IMR-90 (cell line): ENCODE results near the gene ASAP2. TPM values are rescaled to one million over a fixed set of nuclear protein-coding genes. Genes with fewer than 3 reads are reported as not detected.

Experiments used
- ATAC-seq: fragments of 200-7000 bp; cut with Tn5 transposase; 2 replicates; pipeline ENCODE4 v1.9.1; 2020; ENCODE audit warnings: low read depth, mild to moderate bottlenecking, moderate library complexity
- BruUV-seq: library from RNA; stranded (reverse); fragments of 400-500 nt; replicated peaks from 2 replicates; lab custom pipeline; 2021; lab: Mats Ljungman, UMichigan
- CTCF ChIA-PET: fragments of 300-600 bp; formaldehyde crosslinking; extraction: SDS; loops from one replicate; lab custom pipeline; 2021; ENCODE audit warnings: antibody characterized with exemption; lab: Yijun Ruan, JAX
- POLR2A ChIA-PET: fragments of 300-600 bp; sonication (Branson Sonifier 250); formaldehyde crosslinking; loops from one replicate; lab custom pipeline; 2022; ENCODE audit warnings: antibody characterized with exemption; ENCODE audit not compliant: unreplicated experiment; lab: Charles Lee
- DNase-seq: peaks from one replicate; pipeline ENCODE4 v3.0.0; 2013
- H2AFZ ChIP-seq: replicated peaks from 2 replicates; pipeline ENCODE3; 2013; ENCODE audit warnings: low read length, mild to moderate bottlenecking; ENCODE audit not compliant: poor library complexity
- H2AK5ac ChIP-seq: 2 replicates; pipeline ENCODE4 v1.6.1; 2013; ENCODE audit warnings: low read depth, low read length, inconsistent platforms
- H2AK9ac ChIP-seq: replicated peaks from 2 replicates; pipeline ENCODE3; 2013; ENCODE audit warnings: mild to moderate bottlenecking, low read depth, low read length, moderate library complexity; ENCODE audit not compliant: poor library complexity
- H2BK120ac ChIP-seq: 2 replicates; pipeline ENCODE4 v1.6.1; 2013; ENCODE audit warnings: low read depth, low read length, inconsistent platforms
- H2BK15ac ChIP-seq: 3 replicates; pipeline ENCODE4 v1.6.1; 2013; ENCODE audit warnings: low read depth, low read length, inconsistent platforms
- H2BK20ac ChIP-seq: 2 replicates; pipeline ENCODE4 v1.6.1; 2013; ENCODE audit warnings: low read depth, mild to moderate bottlenecking, inconsistent platforms, low read length, moderate library complexity
- H2BK5ac ChIP-seq: 2 replicates; pipeline ENCODE4 v1.6.1; 2013; ENCODE audit warnings: mild to moderate bottlenecking, low read depth, low read length, inconsistent platforms; ENCODE audit not compliant: poor library complexity, severe bottlenecking
- H3K14ac ChIP-seq: replicated peaks from 2 replicates; pipeline ENCODE4 v1.6.1; 2013; ENCODE audit warnings: low read depth, low read length, inconsistent platforms
- H3K18ac ChIP-seq: 2 replicates; pipeline ENCODE4 v1.6.1; 2013; ENCODE audit warnings: low read depth, low read length, control low read depth
- H3K23ac ChIP-seq: 2 replicates; pipeline ENCODE4 v1.6.1; 2013; ENCODE audit warnings: low read depth, low read length, inconsistent platforms
- H3K27ac ChIP-seq: 2 replicates; pipeline ENCODE4 v1.5.1; 2013; ENCODE audit warnings: mild to moderate bottlenecking, control low read depth, low read length; ENCODE audit not compliant: insufficient read depth
- H3K27me3 ChIP-seq: 2 replicates; pipeline ENCODE4 v1.6.1; 2013; ENCODE audit warnings: low read length; ENCODE audit not compliant: control insufficient read depth, insufficient read depth
- H3K36me3 ChIP-seq: 2 replicates; pipeline ENCODE4 v1.6.1; 2013; ENCODE audit warnings: low read length, mixed read lengths; ENCODE audit not compliant: control insufficient read depth, insufficient read depth
- H3K4ac ChIP-seq: 2 replicates; pipeline ENCODE4 v1.6.1; 2013; ENCODE audit warnings: low read depth, low read length, inconsistent platforms
- H3K4me1 ChIP-seq: 2 replicates; pipeline ENCODE4 v1.6.1; 2013; ENCODE audit warnings: low read length, mixed read lengths; ENCODE audit not compliant: control insufficient read depth, insufficient read depth
- H3K4me2 ChIP-seq: 2 replicates; pipeline ENCODE4 v1.6.1; 2013; ENCODE audit warnings: low read depth, mild to moderate bottlenecking, control low read depth, low read length, moderate library complexity
- H3K4me3 ChIP-seq: 2 replicates; pipeline ENCODE4 v1.5.1; 2013; ENCODE audit warnings: low read depth, mild to moderate bottlenecking, control low read depth, low read length, moderate library complexity; ENCODE audit not compliant: insufficient read depth
- H3K56ac ChIP-seq: 2 replicates; pipeline ENCODE4 v1.6.1; 2013; ENCODE audit warnings: low read length, inconsistent platforms; ENCODE audit not compliant: insufficient read depth; ENCODE audit errors: extremely low read depth
- H3K79me1 ChIP-seq, 2 experiments: 2 replicates each; pipeline ENCODE4 v1.6.1; 2013; ENCODE audit warnings: low read length in 2 of 2, inconsistent platforms in 1 of 2, low read depth in 1 of 2
- H3K9ac ChIP-seq: 2 replicates; pipeline ENCODE4 v1.6.1; 2013; ENCODE audit warnings: low read depth, low read length, control low read depth
- H3K9me1 ChIP-seq: 2 replicates; pipeline ENCODE4 v1.6.1; 2013; ENCODE audit warnings: low read length, inconsistent platforms; ENCODE audit not compliant: insufficient read depth
- H3K9me3 ChIP-seq: 2 replicates; pipeline ENCODE4 v1.6.1; 2013; ENCODE audit warnings: low read length; ENCODE audit not compliant: control insufficient read depth, insufficient read depth
- H4K20me1 ChIP-seq: 2 replicates; pipeline ENCODE4 v1.6.1; 2013; ENCODE audit warnings: low read length, inconsistent platforms; ENCODE audit not compliant: insufficient read depth
- H4K5ac ChIP-seq: 2 replicates; pipeline ENCODE4 v1.6.1; 2013; ENCODE audit warnings: mild to moderate bottlenecking, low read depth, low read length, control low read depth
- H4K8ac ChIP-seq, 2 experiments: 2 replicates each; pipeline ENCODE4 v1.6.1; 2013; ENCODE audit warnings: low read depth in 2 of 2, low read length in 2 of 2, control low read depth in 1 of 2, inconsistent platforms in 1 of 2
- H4K91ac ChIP-seq: 2 replicates; pipeline ENCODE4 v1.6.1; 2013; ENCODE audit warnings: low read depth, low read length, inconsistent platforms; ENCODE audit not compliant: insufficient read depth
- BHLHE40 ChIP-seq: fragments of 150-350 bp; IDR thresholded peaks from 2 replicates; pipeline ENCODE4 v1.6.1; 2016; ENCODE audit warnings: mild to moderate bottlenecking, low read depth, low read length
- CEBPB ChIP-seq: IDR thresholded peaks from 2 replicates; pipeline ENCODE4 v1.6.1; 2012; ENCODE audit warnings: low read depth, low read length, improper control_type of control experiment
- CHD1 ChIP-seq: IDR thresholded peaks from 2 replicates; pipeline ENCODE4 v1.6.1; 2012; ENCODE audit warnings: low read depth, low read length, improper control_type of control experiment
- CTCF ChIP-seq: conservative IDR thresholded peaks from 2 replicates; pipeline ENCODE4 v1.5.1; 2012; ENCODE audit warnings: mild to moderate bottlenecking, low read depth, low read length, improper control_type of control experiment
- ELK1 ChIP-seq: fragments of 150-350 bp; IDR thresholded peaks from 2 replicates; pipeline ENCODE4 v1.6.1; 2016; ENCODE audit warnings: low read depth, mild to moderate bottlenecking, low read length, moderate library complexity, borderline replicate concordance
- FOS ChIP-seq: fragments of 150-350 bp; IDR thresholded peaks from 2 replicates; pipeline ENCODE4 v1.6.1; 2016; ENCODE audit warnings: low read depth, low read length
- MAFK ChIP-seq: IDR thresholded peaks from 2 replicates; pipeline ENCODE4 v1.6.1; 2012; ENCODE audit warnings: low read depth, low read length, improper control_type of control experiment
- MAZ ChIP-seq: IDR thresholded peaks from 2 replicates; pipeline ENCODE4 v1.6.1; 2012; ENCODE audit warnings: low read depth, mild to moderate bottlenecking, low read length, improper control_type of control experiment, moderate library complexity, borderline replicate concordance
- MXI1 ChIP-seq: IDR thresholded peaks from 2 replicates; pipeline ENCODE4 v1.6.1; 2012; ENCODE audit warnings: low read depth, mild to moderate bottlenecking, low read length, moderate library complexity, borderline replicate concordance
- NFE2L2 ChIP-seq: fragments of 150-350 bp; IDR thresholded peaks from 2 replicates; pipeline ENCODE4 v1.6.1; 2016; ENCODE audit warnings: low read depth, mild to moderate bottlenecking, low read length
- POLR2A ChIP-seq: IDR thresholded peaks from 2 replicates; pipeline ENCODE4 v1.6.1; 2012; ENCODE audit warnings: mild to moderate bottlenecking, low read depth, low read length
- RAD21 ChIP-seq: IDR thresholded peaks from 2 replicates; pipeline ENCODE4 v1.6.1; 2012; ENCODE audit warnings: low read length, improper control_type of control experiment
- RCOR1 ChIP-seq: IDR thresholded peaks from 2 replicates; pipeline ENCODE4 v1.6.1; 2012; ENCODE audit warnings: mild to moderate bottlenecking, low read length, improper control_type of control experiment; ENCODE audit not compliant: insufficient replicate concordance
- RFX5 ChIP-seq: IDR thresholded peaks from 2 replicates; pipeline ENCODE4 v1.8.0; 2012; ENCODE audit warnings: low read depth, mild to moderate bottlenecking, low read length, moderate library complexity
- SMC3 ChIP-seq: fragments of 150-350 bp; IDR thresholded peaks from 2 replicates; pipeline ENCODE4 v1.6.1; 2016; ENCODE audit warnings: low read depth, mild to moderate bottlenecking, antibody characterized with exemption, low read length, moderate library complexity
- USF2 ChIP-seq: fragments of 150-350 bp; IDR thresholded peaks from 2 replicates; pipeline ENCODE4 v1.6.1; 2017; ENCODE audit warnings: mild to moderate bottlenecking, antibody characterized with exemption, low read length, low read depth
- WGBS, 2 experiments: methylation state at CpG; one replicate each; pipeline versions ENCODE4 v1.1.5 to v1.1.7; 2013; ENCODE audit warnings: missing lambda C conversion rate in 2 of 2; ENCODE audit not compliant: insufficient read length in 1 of 2; ENCODE audit errors: extremely low coverage in 2 of 2; 5-methylcytosine and 5-hydroxymethylcytosine counted together
- dilution Hi-C: fragments of 300-500 bp; cut with HindIII; formaldehyde crosslinking; loops from one replicate; pipeline ENCODE4 v1.14.3; 2018; ENCODE audit warnings: low sequenced_read_pairs; ENCODE audit not compliant: unreplicated experiment
- in situ Hi-C: fragments of 300-500 bp; cut with MboI; formaldehyde crosslinking; loops from 3 replicates; pipeline ENCODE4 v1.14.3; 2019; ENCODE audit warnings: low sequenced_read_pairs, inconsistent platforms, mixed read lengths
- intact Hi-C: fragments of 100-400 bp; cut with micrococcal nuclease; formaldehyde crosslinking; loops from 2 replicates; pipeline ENCODE4 v1.10.0; 2022
- polyA plus RNA-seq, 3 experiments: library from polyadenylated mRNA; depleted of rRNA; stranded (reverse); fragments of >200 nt; gene quantifications; 2 replicates each; pipeline ENCODE4 v1.2.3, GENCODE V29; 2012; ENCODE audit warnings: low replicate concordance in 1 of 3
- total RNA-seq: library from RNA; depleted of rRNA; stranded (reverse); fragments of >200 nt; gene quantifications from 2 replicates; pipeline ENCODE4 v1.2.3, GENCODE V29; 2012

ASAP2 gene
- total and polyA plus RNA-seq, 2 of the 4 experiments (the other 2 are of a cell fraction), result 19.7 to 28.1 TPM

GRCh38 chr2:9370746-9371145, 164.1 kb downstream of the ASAP2 start:
- Histone ChIP-seq H3K79me1 (peaks cover 28 to 57% of the 10 kb centered on the region in 2 experiments), H3K18ac (peak overlapping the region; percentile 1; the same call in 1 of the 2 replicates), H3K4me2 (0 out of 2 replicates have a peak overlapping the region, but pooled peaks have one; percentile 0), H3K23ac (peak overlapping the region; percentile 26; the same call in 1 of the 2 replicates), H2AK5ac (peak overlapping the region; percentile 62), H2BK5ac (peak overlapping the region; percentile 50), H3K9me3 (no peaks in the 10 kb centered on the region), H2BK20ac (peak overlapping the region; percentile 60), H2BK120ac (peak overlapping the region; percentile 78), H3K4me3 (no peak overlapping the region), H2AFZ (no peak overlapping the region), H3K9me1 (peaks cover 13% of the 10 kb centered on the region), H3K27me3 (no peaks in the 10 kb centered on the region), H3K14ac (peak overlapping the region; percentile 50), H3K4me1 (peaks cover 8% of the 10 kb centered on the region), H3K9ac (no peak overlapping the region), H3K56ac (no peak overlapping the region), H4K20me1 (no peaks in the 10 kb centered on the region), H3K36me3 (peaks cover 50% of the 10 kb centered on the region), H2AK9ac (peak overlapping the region; percentile 74), H4K91ac (peak overlapping the region; percentile 29), H3K27ac (peak overlapping the region; percentile 5; the same call in 1 of the 2 replicates), H4K8ac (peak overlapping the region in 1 of 2 experiments; percentile 59; a peak in 2 of 4 replicates), H3K4ac (peak overlapping the region; percentile 75), H2BK15ac (peak overlapping the region; percentile 4; the same call in 2 of the 3 replicates), H4K5ac (no peak overlapping the region)
- CTCF ChIA-PET, result interaction anchor here (0.6 to 1.5 kb wide), 13 partner anchors 11 to 537 kb away, joined by 3 to 10 read pairs (median 3); no protein-coding TSS in a partner anchor
- POLR2A ChIA-PET, result no interaction called here
- no TSS peak for BruUV-seq
- no peak for DNase-seq
- intact Hi-C loops (loop anchor here (1.0 to 5.0 kb wide), 2 partner anchors 163 to 228 kb away; partner anchors contain the start of gene ASAP2), dilution Hi-C loops (no loop called here), in situ Hi-C loops (loop anchor here (10.0 kb wide), 1 partner anchor 226 kb away; no protein-coding TSS in a partner anchor)
- TF ChIP-seq RCOR1, result no peak
- TF ChIP-seq POLR2A, result no peak
- TF ChIP-seq MAZ, result no peak
- no peak for TF ChIP-seq SMC3
- TF ChIP-seq NFE2L2, result no peak
- no peak for TF ChIP-seq ELK1
- no peak for TF ChIP-seq FOS
- TF ChIP-seq CEBPB, result no peak
- no peak for TF ChIP-seq BHLHE40
- no peak for TF ChIP-seq USF2
- TF ChIP-seq CHD1, result no peak
- TF ChIP-seq MAFK, result no peak
- TF ChIP-seq MXI1, result no peak
- no peak for TF ChIP-seq CTCF
- no peak for TF ChIP-seq RFX5
- no peak for TF ChIP-seq RAD21
- 83% methylated on average over 8 of the region's 11 CpGs; no CpG with 5 or more reads in 1 of the 2 experiments for WGBS, 2 experiments
- peak; percentile 16 for ATAC-seq
